ENCODE data around the gene KIFC3.

The KIFC3 gene

DNA sequence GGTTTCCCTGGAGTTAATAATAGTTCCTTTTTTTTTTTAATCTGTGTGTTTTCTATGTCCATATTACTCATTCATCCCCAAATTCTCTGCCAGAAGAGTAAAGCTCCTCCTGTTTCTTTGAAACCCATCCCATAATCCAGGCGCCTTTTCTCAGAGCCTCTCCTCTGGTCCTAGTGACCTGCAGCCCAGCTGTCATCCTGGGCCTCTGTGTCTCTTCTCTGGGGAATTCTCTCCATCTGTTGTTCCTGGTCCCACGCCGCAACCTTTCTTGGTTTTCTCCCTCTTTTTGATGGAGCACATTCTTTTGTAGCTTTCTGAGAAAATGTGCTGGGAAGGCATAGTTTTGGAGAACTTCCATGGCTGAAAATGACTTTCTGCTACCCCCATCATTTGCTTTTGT, 56.5 kb downstream of the KIFC3 start:
- no peak overlapping the region for H3K4me3 ChIP-seq (ENCODE audit: low read depth, low read length)
- no peaks in the 10 kb centered on the region for H3K27me3 ChIP-seq (replicated peaks)
- no peaks in the 10 kb centered on the region for H3K36me3 ChIP-seq (replicated peaks)
- no peak for DNase-seq
- TF ChIP-seq, protein P1, sequence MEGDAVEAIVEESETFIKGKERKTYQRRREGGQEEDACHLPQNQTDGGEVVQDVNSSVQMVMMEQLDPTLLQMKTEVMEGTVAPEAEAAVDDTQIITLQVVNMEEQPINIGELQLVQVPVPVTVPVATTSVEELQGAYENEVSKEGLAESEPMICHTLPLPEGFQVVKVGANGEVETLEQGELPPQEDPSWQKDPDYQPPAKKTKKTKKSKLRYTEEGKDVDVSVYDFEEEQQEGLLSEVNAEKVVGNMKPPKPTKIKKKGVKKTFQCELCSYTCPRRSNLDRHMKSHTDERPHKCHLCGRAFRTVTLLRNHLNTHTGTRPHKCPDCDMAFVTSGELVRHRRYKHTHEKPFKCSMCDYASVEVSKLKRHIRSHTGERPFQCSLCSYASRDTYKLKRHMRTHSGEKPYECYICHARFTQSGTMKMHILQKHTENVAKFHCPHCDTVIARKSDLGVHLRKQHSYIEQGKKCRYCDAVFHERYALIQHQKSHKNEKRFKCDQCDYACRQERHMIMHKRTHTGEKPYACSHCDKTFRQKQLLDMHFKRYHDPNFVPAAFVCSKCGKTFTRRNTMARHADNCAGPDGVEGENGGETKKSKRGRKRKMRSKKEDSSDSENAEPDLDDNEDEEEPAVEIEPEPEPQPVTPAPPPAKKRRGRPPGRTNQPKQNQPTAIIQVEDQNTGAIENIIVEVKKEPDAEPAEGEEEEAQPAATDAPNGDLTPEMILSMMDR (IDR thresholded peaks at IDR 0.05; ENCODE audit: low read depth, low read length, missing control alignments), result no peak
- in situ Hi-C loops (cut with HindIII; ENCODE audit: low pct_ligation_motif_present, low sequenced_read_pairs), result no loop called here
- H3K27ac ChIP-seq, result no peak overlapping the region

DNA sequence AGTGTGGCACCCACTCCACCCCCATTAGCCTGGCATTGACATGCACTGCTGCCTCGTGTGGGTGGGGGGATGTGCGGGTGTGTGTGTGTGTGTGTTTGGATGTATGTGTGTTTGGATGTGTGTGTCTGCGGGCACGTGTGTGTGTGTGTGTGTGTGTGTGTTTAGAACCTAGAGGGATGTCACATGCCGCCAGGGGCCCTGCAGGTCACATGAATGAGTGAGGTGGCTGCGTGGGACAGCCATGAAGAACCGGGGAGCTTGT, 57.7 kb downstream of the KIFC3 start:
- in situ Hi-C loops (cut with HindIII; ENCODE audit: low pct_ligation_motif_present, low sequenced_read_pairs), result no loop called here
- Histone ChIP-seq H3K27ac (no peak overlapping the region), H3K4me3 (ENCODE audit: low read depth, low read length) (no peak overlapping the region), H3K36me3 (replicated peaks) (no peaks in the 10 kb centered on the region), H3K27me3 (replicated peaks) (no peaks in the 10 kb centered on the region)
- no peak for DNase-seq
- TF ChIP-seq, protein P1 (IDR thresholded peaks at IDR 0.05; ENCODE audit: low read depth, low read length, missing control alignments), result no peak

DNA sequence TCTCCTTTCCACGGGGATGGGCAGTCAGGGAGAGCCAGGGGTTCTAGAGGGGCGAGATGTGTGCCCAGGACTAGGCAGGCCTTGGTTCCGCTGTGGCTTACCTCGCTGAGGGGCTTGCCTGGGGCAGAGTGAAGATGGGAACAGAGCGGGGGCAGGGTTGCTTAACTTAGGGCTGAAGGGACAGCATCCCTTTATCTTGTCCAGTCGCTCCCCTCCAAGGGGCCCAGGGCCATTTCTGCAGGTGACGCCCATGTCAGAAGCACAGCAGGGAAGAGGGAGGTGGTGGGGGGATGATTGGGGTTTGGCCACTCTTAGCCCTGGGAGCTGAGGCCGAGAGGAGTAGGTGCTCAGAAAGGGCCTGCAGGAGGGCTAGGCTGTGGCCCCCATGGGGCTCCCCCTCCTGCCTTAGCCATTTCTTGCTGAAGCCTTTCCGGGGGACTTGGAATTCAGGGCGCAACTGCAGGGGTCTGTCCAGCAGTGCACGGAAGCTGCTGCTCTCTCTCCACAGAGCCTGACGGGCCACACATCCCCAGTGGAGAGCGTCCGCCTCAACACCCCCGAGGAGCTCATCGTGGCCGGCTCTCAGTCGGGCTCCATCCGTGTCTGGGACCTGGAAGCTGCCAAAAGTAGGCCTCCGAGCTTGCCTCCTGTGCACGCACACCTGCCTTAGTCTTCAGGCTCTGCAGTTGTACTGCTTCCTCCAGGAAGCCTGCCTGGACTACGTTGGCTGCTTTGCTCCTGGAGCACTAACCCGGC, 58.2 kb downstream of the KIFC3 start:
- H3K27ac ChIP-seq, result no peak overlapping the region
- H3K27me3 ChIP-seq (replicated peaks), result no peaks in the 10 kb centered on the region
- TF ChIP-seq, protein P1 (IDR thresholded peaks at IDR 0.05; ENCODE audit: low read depth, low read length, missing control alignments), result no peak
- no peak overlapping the region for H3K4me3 ChIP-seq (ENCODE audit: low read depth, low read length)
- in situ Hi-C loops (cut with HindIII; ENCODE audit: low pct_ligation_motif_present, low sequenced_read_pairs), result no loop called here
- H3K36me3 ChIP-seq (replicated peaks), result no peaks in the 10 kb centered on the region
- DNase-seq, result no peak

DNA sequence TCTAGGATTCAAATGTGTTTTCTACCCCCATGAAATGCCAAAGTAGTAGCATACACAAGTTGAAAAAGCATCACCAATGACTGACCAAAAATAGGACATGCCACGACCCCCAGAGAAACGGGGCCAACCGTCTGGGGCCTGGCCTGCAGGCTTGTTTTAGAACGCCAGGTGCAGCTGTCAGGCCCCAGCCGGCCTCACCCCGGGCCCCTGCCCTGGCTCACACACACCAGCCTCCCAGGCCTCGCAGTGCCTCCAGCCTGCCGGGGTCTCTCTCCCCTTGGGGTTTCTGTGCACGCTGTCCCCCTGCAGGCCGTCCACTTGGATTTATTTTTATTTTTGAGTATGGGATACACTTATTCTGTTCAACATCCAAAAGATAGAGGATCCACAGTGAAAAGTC, 58.8 kb downstream of the KIFC3 start:
- no peak for DNase-seq
- H3K27me3 ChIP-seq (replicated peaks), result no peaks in the 10 kb centered on the region
- H3K36me3 ChIP-seq (replicated peaks), result no peaks in the 10 kb centered on the region
- in situ Hi-C loops (cut with HindIII; ENCODE audit: low pct_ligation_motif_present, low sequenced_read_pairs), result no loop called here
- no peak overlapping the region for H3K4me3 ChIP-seq (ENCODE audit: low read depth, low read length)
- TF ChIP-seq, protein P1 (IDR thresholded peaks at IDR 0.05; ENCODE audit: low read depth, low read length, missing control alignments), result no peak
- H3K27ac ChIP-seq, result no peak overlapping the region

DNA sequence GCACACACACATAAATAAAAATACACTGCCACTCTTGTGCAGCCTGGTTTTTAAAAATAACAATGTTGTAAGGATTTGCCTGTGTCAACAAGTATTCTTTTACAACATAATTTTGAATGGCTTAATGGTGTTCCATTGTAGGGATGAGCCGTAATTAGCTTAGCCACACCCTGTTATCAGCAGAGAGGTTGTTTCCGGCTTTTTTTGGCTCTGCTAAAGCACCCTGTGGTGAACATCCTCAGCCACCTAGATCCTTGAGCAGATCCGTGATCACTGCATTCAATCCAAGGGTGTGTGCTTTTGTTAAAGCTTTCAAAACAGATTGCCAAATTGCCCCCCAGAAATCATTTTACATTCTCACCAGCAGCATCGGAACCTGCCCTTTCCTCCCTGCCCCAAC, 59.7 kb downstream of the KIFC3 start:
- H3K4me3 ChIP-seq (ENCODE audit: low read depth, low read length), result no peak overlapping the region
- H3K27me3 ChIP-seq (replicated peaks), result no peaks in the 10 kb centered on the region
- DNase-seq, result no peak
- H3K36me3 ChIP-seq (replicated peaks), result no peaks in the 10 kb centered on the region
- TF ChIP-seq, protein P1 (IDR thresholded peaks at IDR 0.05; ENCODE audit: low read depth, low read length, missing control alignments), result no peak
- in situ Hi-C loops (cut with HindIII; ENCODE audit: low pct_ligation_motif_present, low sequenced_read_pairs), result no loop called here
- no peak overlapping the region for H3K27ac ChIP-seq

DNA sequence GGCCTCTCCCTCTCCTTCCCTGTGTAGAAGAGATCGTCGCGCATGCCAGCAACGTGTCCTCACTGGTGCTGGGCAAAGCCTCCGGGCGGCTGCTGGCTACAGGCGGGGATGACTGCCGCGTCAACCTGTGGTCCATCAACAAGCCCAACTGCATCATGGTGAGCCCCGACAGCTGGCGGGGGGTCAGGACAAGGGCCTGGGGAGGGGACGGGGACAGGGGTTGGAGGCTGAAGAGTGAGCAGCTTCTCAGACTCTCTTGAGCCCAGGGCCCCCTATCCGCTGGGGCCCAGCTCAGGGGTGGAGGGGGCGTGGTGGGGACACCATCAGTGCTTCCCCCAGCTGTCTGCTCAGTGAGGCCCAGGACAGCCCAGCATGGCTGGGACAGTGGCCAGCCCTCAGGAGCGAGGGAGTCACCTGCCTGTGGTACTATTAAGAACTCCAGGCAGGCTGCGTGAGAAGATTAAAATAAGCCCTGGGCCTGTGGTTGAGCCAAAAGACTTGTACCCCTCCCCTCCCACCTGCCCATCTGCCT, 60.6 kb downstream of the KIFC3 start:
- TF ChIP-seq, protein P1 (IDR thresholded peaks at IDR 0.05; ENCODE audit: low read depth, low read length, missing control alignments), result no peak
- H3K36me3 ChIP-seq (replicated peaks), result no peaks in the 10 kb centered on the region
- no peak for DNase-seq
- no peak overlapping the region for H3K4me3 ChIP-seq (ENCODE audit: low read depth, low read length)
- no peak overlapping the region for H3K27ac ChIP-seq
- no peaks in the 10 kb centered on the region for H3K27me3 ChIP-seq (replicated peaks)
- in situ Hi-C loops (cut with HindIII; ENCODE audit: low pct_ligation_motif_present, low sequenced_read_pairs), result no loop called here

Data from brain microvascular endothelial cell (primary cell).